Measurements from ENCODE around the gene LRRC8A.

DNA sequence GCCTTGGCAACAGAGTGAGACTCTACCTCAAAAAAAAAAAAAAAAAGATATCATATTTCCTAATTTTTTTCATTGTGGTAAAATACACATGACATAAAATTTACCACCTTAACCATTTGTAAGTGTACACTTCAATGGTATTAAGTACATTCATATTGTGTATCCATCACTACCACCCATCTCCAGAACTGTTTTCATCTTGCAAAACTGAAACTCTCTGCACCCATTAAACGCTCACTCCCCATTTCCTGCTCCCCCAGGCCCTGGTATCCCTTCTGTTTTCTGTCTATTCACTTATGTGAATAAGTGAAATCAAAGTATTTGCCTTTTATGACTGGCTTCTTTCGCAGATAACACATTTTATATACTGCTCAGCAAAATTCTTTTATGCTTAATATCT is 12.8 kb downstream of the LRRC8A start:
- TF ChIP-seq, protein P1, sequence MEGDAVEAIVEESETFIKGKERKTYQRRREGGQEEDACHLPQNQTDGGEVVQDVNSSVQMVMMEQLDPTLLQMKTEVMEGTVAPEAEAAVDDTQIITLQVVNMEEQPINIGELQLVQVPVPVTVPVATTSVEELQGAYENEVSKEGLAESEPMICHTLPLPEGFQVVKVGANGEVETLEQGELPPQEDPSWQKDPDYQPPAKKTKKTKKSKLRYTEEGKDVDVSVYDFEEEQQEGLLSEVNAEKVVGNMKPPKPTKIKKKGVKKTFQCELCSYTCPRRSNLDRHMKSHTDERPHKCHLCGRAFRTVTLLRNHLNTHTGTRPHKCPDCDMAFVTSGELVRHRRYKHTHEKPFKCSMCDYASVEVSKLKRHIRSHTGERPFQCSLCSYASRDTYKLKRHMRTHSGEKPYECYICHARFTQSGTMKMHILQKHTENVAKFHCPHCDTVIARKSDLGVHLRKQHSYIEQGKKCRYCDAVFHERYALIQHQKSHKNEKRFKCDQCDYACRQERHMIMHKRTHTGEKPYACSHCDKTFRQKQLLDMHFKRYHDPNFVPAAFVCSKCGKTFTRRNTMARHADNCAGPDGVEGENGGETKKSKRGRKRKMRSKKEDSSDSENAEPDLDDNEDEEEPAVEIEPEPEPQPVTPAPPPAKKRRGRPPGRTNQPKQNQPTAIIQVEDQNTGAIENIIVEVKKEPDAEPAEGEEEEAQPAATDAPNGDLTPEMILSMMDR (IDR thresholded peaks at IDR 0.05): no peak
- TF ChIP-seq POLR2A (IDR thresholded peaks at IDR 0.05; ENCODE audit: low read depth): no peak
- no peak for TF ChIP-seq POLR2AphosphoS5 (IDR thresholded peaks at IDR 0.05)
- TF ChIP-seq EP300 (IDR thresholded peaks at IDR 0.05): no peak
